HPDE6-E6E7 (cell line): ENCODE measurements around the gene ATG16L1.

ENCODE experiments used
- DNase-seq: peaks from one replicate; pipeline ENCODE4 v3.0.0; 2011; ENCODE audit warnings: missing footprints; ENCODE audit errors: extremely low spot score

The ATG16L1 gene

GRCh38 chr2:233251306-233252116 lies at the start of gene ATG16L1:
ATG16L1 (plus strand) TSS chr2:233251673; CDS start chr2:233251828, 155 bp downstream.
- DNase-seq = peak; percentile 99

- DNase-seq = no peak
Measured at GRCh38 chr2:233202531-233202944, 48.9 kb upstream of the ATG16L1 start.

GRCh38 chr2:233203060-233203459 lies 48.4 kb upstream of the ATG16L1 start:
- no peak for DNase-seq

- DNase-seq = no peak
Measured at GRCh38 chr2:233204286-233204936, 47.1 kb upstream of the ATG16L1 start.

- DNase-seq = no peak
Measured at GRCh38 chr2:233208382-233209116, 42.9 kb upstream of the ATG16L1 start.

- DNase-seq = peak; percentile 20
Measured at GRCh38 chr2:233209117-233209532, 42.3 kb upstream of the ATG16L1 start.

GRCh38 chr2:233209533-233210171 lies 41.8 kb upstream of the ATG16L1 start:
- DNase-seq = peak; percentile 42

- no peak for DNase-seq
Measured at GRCh38 chr2:233210281-233210680, 41.2 kb upstream of the ATG16L1 start.

- DNase-seq = peak; percentile 77
Measured at GRCh38 chr2:233210843-233211547, 40.5 kb upstream of the ATG16L1 start.

- DNase-seq = no peak
Measured at GRCh38 chr2:233211548-233211895, 40.0 kb upstream of the ATG16L1 start.

- DNase-seq = peak; percentile 29
Measured at GRCh38 chr2:233213011-233213410, 38.5 kb upstream of the ATG16L1 start.

- DNase-seq = no peak
Measured at GRCh38 chr2:233213975-233214374, 37.5 kb upstream of the ATG16L1 start.

- no peak for DNase-seq
Measured at GRCh38 chr2:233217892-233218377, 33.5 kb upstream of the ATG16L1 start.

- no peak for DNase-seq
Measured at GRCh38 chr2:233218836-233219235, 32.6 kb upstream of the ATG16L1 start.

GRCh38 chr2:233219848-233220247 lies 31.6 kb upstream of the ATG16L1 start:
- no peak for DNase-seq

- DNase-seq = no peak
Measured at GRCh38 chr2:233221378-233222063, 30.0 kb upstream of the ATG16L1 start.

- no peak for DNase-seq
Measured at GRCh38 chr2:233223059-233223894, 28.2 kb upstream of the ATG16L1 start.

- no peak for DNase-seq
Measured at GRCh38 chr2:233225230-233226068, 26.0 kb upstream of the ATG16L1 start.
